Measurements from ENCODE around the gene CRIM1.

Gene CRIM1

DNA sequence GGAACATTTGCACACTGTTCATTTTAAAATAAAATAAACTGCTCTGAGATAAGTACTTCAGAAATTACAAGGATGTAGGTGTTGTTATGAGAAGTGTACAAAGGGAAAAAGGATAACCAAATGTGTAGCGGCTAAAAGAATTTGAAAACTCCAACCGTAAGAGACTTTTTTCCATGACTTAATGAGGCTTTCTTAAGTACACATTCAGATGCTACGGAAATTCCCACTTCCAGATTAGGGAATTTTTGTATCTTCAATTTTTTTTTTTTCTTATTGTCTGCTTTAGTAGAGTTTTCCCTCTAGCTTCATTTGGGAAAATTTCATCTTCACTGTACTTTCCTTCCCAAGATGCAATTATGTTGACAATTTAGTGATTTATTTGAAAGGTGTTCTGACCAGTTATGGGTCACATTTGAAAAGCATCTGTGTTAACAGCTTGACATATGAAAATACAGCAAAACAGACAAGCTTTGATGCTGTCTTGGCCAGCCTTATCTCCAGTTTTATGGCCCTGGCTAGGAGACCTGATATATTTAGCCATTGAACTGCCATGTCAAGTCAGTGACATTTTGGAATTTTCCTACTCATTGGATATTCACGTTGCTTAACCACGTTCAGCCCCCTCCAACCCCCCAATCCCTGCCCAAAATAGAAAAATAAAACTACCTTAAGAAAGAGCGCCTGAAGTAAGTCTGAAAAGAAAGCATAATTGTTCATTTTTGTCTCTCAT lies 136.8 kb downstream of the CRIM1 start:
- H3K4me3 ChIP-seq (ENCODE audit: control insufficient read depth, low read depth, low read length), result no peak overlapping the region
- DNase-seq (ENCODE audit: low read depth), result no peak
- TF ChIP-seq, protein P1, sequence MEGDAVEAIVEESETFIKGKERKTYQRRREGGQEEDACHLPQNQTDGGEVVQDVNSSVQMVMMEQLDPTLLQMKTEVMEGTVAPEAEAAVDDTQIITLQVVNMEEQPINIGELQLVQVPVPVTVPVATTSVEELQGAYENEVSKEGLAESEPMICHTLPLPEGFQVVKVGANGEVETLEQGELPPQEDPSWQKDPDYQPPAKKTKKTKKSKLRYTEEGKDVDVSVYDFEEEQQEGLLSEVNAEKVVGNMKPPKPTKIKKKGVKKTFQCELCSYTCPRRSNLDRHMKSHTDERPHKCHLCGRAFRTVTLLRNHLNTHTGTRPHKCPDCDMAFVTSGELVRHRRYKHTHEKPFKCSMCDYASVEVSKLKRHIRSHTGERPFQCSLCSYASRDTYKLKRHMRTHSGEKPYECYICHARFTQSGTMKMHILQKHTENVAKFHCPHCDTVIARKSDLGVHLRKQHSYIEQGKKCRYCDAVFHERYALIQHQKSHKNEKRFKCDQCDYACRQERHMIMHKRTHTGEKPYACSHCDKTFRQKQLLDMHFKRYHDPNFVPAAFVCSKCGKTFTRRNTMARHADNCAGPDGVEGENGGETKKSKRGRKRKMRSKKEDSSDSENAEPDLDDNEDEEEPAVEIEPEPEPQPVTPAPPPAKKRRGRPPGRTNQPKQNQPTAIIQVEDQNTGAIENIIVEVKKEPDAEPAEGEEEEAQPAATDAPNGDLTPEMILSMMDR (IDR thresholded peaks at IDR 0.05; ENCODE audit: control insufficient read depth, insufficient read depth, low read depth, low read length, missing control alignments), result no peak

DNA sequence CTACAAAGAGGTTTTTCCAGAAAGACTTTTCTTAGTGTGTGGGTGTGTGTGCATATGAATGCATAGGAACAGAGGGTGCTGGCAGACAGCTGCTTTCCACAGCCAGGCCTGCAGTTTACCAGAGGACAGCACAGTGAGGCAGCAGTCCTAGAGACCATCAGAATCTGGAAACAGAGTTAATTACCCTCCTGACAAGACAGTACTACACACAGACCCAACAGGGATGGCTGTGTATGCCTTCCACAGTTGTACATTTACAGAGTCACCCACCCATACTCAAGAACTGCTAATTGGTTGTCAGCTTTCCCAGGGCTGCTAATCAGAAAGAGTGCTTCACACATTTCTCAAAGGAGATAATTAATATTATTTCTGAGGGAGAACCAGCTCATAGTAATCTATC lies 137.7 kb downstream of the CRIM1 start:
- DNase-seq (ENCODE audit: low read depth), result no peak

DNA sequence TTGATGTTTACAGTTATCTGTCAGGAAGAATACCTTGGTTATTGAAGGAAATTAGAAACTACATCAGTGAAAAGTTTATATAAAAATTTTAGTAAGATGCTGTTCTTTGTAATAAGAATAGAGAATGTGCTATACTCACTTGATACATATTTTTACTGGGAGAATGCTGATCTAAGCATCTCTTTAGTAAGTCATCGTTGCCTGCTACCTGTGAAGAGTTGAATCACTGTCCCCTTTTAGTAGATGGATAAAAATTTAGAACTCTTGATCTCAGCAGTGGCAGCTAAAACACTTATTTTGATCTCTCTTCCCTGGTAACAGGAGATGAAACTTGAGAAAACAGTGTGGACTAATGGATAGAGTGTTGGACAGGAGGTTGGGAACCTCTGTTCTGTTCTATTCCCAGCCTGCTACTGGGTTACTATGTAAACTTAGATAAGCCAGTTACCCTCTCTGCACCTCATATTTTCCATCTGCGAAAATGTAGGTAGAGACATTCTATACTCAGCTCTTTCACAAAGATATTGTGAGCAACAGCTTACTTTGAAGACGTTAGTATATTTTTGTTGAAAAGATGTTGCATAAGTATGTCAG lies 142.1 kb downstream of the CRIM1 start:
- no peak for DNase-seq (ENCODE audit: low read depth)
- H3K4me3 ChIP-seq (ENCODE audit: control insufficient read depth, low read depth, low read length), result no peak overlapping the region
- TF ChIP-seq, protein P1 (IDR thresholded peaks at IDR 0.05; ENCODE audit: control insufficient read depth, insufficient read depth, low read depth, low read length, missing control alignments), result no peak

More for the DNA sequence above, 137.7 kb downstream of the CRIM1 start:
- no peak overlapping the region for H3K4me3 ChIP-seq (ENCODE audit: control insufficient read depth, low read depth, low read length)
- TF ChIP-seq, protein P1 (IDR thresholded peaks at IDR 0.05; ENCODE audit: control insufficient read depth, insufficient read depth, low read depth, low read length, missing control alignments), result no peak

DNA sequence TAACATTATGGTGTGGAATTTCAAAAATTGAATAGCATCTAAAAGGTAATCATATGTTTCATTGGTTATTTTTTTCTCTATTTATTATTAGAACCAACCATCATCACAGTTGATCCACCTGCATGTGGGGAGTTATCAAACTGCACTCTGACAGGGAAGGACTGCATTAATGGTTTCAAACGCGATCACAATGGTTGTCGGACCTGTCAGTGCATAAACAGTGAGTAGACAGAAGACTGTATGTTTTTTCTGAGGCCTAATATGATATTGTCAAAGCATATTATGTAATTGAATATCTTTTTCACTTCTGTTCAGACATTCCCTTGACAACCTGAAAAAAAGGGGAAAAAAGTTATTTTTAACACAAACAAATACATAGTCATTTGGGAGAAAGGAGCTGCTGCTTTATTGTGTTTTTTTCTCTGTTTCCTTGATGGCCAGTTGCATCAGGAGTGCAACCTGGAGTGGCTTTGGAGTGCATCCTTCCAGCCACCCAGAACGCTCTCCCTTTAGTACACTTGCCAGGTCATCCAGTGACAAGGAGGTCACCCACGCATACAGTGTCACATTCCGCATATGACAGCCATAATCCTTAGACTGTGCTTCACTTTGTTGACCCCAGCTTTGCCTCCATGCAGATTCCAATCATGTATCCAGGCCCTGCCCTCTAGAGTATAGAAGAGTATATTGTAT lies 143.7 kb downstream of the CRIM1 start:
- TF ChIP-seq, protein P1 (IDR thresholded peaks at IDR 0.05; ENCODE audit: control insufficient read depth, insufficient read depth, low read depth, low read length, missing control alignments), result no peak
- H3K4me3 ChIP-seq (ENCODE audit: control insufficient read depth, low read depth, low read length), result no peak overlapping the region
- no peak for DNase-seq (ENCODE audit: low read depth)

DNA sequence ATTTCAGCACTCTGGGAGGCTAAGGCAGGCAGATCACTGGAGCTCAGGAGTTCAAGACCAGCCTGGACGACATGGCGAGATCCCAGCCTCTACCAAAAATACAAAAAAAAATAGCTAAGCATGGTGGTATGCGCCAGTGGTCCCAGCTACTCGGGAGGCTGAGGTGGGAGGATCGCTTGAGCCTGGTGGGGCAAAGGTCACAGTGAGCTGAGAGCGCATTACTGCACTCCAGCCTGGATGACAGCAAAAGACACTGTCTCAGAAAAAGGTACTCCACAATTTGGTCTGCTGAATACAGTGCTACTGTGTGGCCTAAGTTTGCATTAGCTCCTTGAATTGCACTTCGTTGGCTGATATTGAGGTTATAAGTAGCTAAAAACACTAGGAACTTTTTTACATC lies 144.5 kb downstream of the CRIM1 start:
- DNase-seq (ENCODE audit: low read depth), result no peak
- TF ChIP-seq, protein P1 (IDR thresholded peaks at IDR 0.05; ENCODE audit: control insufficient read depth, insufficient read depth, low read depth, low read length, missing control alignments), result no peak

DNA sequence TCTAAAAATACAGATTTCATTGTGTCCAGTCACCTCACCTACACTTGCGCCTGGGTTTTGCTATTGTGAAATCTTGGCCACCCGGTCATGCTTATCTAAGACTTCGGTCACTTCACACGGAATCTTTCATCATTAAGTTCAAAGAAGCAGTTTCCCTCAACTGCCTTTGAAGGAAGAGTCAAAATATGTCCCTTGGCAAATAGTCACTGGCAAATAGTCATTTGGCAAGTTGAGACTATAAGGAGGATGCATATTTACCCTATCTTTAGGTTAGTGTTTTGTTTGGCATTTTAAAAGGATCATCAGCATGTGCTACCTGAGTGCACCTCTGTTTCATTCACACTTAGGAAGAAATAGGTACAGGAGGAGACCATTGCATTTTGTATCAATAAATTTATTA lies 146.5 kb downstream of the CRIM1 start:
- DNase-seq (ENCODE audit: low read depth), result no peak
- TF ChIP-seq, protein P1 (IDR thresholded peaks at IDR 0.05; ENCODE audit: control insufficient read depth, insufficient read depth, low read depth, low read length, missing control alignments), result no peak
- H3K4me3 ChIP-seq (ENCODE audit: control insufficient read depth, low read depth, low read length), result no peak overlapping the region

More for the DNA sequence above, 144.5 kb downstream of the CRIM1 start:
- H3K4me3 ChIP-seq (ENCODE audit: control insufficient read depth, low read depth, low read length), result no peak overlapping the region
